Spleen (tissue), 11 donors: ENCODE data around the gene DUSP22. TPM values are rescaled to one million over a fixed set of nuclear protein-coding genes. Genes with fewer than 3 reads are reported as not detected.

Source experiments
- DNase-seq: peaks from one replicate; pipeline ENCODE4 v3.0.0-alpha.2; 2020
- H3K27ac ChIP-seq, 8 donors: fragments of 200-600 bp; sonication (generic) in 7 of 8; 1 replicate in 4 of 8; 2 replicates in 4 of 8; pipeline versions ENCODE4 v1.5.0 to v1.8.0; 2016 to 2021; ENCODE audit warnings: inconsistent platforms in 4 of 8, mild to moderate bottlenecking in 4 of 8, moderate library complexity in 1 of 8
- H3K27me3 ChIP-seq, 7 donors: fragments of 200-600 bp; sonication (generic) in 6 of 7; replicated peaks in 1 of 7; 1 replicate in 4 of 7; 2 replicates in 3 of 7; pipeline versions ENCODE4 v1.5.0 to v1.8.0; 2016 to 2021; ENCODE audit warnings: inconsistent platforms in 3 of 7, mild to moderate bottlenecking in 1 of 7
- H3K36me3 ChIP-seq, 6 donors: fragments of 200-600 bp; sonication (generic) in 5 of 6; 1 replicate in 4 of 6; 2 replicates in 2 of 6; pipeline versions ENCODE4 v1.5.0 to v1.8.0; 2016 to 2021; ENCODE audit warnings: inconsistent platforms in 2 of 6
- H3K4me1 ChIP-seq, 6 donors: fragments of 200-600 bp; sonication (generic) in 5 of 6; 1 replicate in 3 of 6; 2 replicates in 3 of 6; pipeline versions ENCODE4 v1.5.0 to v1.8.0; 2016 to 2021; ENCODE audit warnings: inconsistent platforms in 3 of 6
- H3K4me3 ChIP-seq, 8 donors: fragments of 200-600 bp; sonication (generic) in 7 of 8; 1 replicate in 4 of 8; 2 replicates in 4 of 8; pipeline versions ENCODE4 v1.5.0 to v1.8.0; 2016 to 2021; ENCODE audit warnings: inconsistent platforms in 4 of 8, mild to moderate bottlenecking in 4 of 8, moderate library complexity in 2 of 8
- H3K9me3 ChIP-seq, 8 donors: fragments of 200-600 bp; sonication (generic) in 7 of 8; 1 replicate in 4 of 8; 2 replicates in 4 of 8; pipeline versions ENCODE4 v1.5.0 to v1.8.0; 2016 to 2021; ENCODE audit warnings: inconsistent platforms in 4 of 8
- POLR2A ChIP-seq, 3 donors: fragments of 450-650 bp; IDR thresholded peaks; one replicate each; pipeline ENCODE4 v1.5.1; 2017; ENCODE audit warnings: antibody characterized with exemption in 3 of 3, mild to moderate bottlenecking in 1 of 3
- POLR2AphosphoS5 ChIP-seq, 3 donors: sonication (generic); formaldehyde crosslinking; IDR thresholded peaks; one replicate each; pipeline ENCODE4 v1.5.1; 2017; ENCODE audit warnings: antibody characterized with exemption in 3 of 3
- WGBS, 5 donors: extraction: QIAGEN DNeasy Blood & Tissue Kit in 3 of 5; methylation state at CpG; one replicate each; pipeline versions ENCODE4 v1.1.5 to v1.1.7; 2013 to 2018; 5-methylcytosine and 5-hydroxymethylcytosine counted together
- intact Hi-C: fragments of 100-400 bp; cut with DNase I; formaldehyde crosslinking; loops from one replicate; pipeline ENCODE4 v1.15.0; 2023; ENCODE audit warnings: low total_unique reads
- polyA plus RNA-seq, 3 donors: library from polyadenylated mRNA; stranded (reverse); fragments of 200-250 nt; gene quantifications; one replicate each; pipeline ENCODE4 v1.2.1, GENCODE V29; 2013
- total RNA-seq, 7 donors: library from RNA; depleted of rRNA in 3 of 7; stranded (reverse); fragments of >200 nt in 3 of 7; fragmentation: NEBNext Ultra II Directional in 4 of 7; extraction: Animal tissue kit (Norgen Biotek cat#: 25700) in 4 of 7; gene quantifications; one replicate each; pipeline versions ENCODE4 v1.1.0 to v1.2.1, GENCODE V29; 2016 to 2021
- TF ChIP-seq, protein P1 (sequence below), 11 experiments: fragments of 200-600 bp in 7 of 11; fragments of 450-650 bp in 4 of 11; sonication (generic) in 4 of 11; IDR thresholded peaks in 8 of 11; conservative IDR thresholded peaks in 3 of 11; 1 replicate in 7 of 11; 2 replicates in 4 of 11; pipeline versions ENCODE4 v1.4.0 to v1.8.0; 2016 to 2021; ENCODE audit warnings: antibody characterized with exemption in 11 of 11, inconsistent platforms in 4 of 11, mild to moderate bottlenecking in 1 of 11
- donor health status: healthy with polysubstance abuse.
- donor health status: DM: no; HTN: no; CAD: no; lungs with moderate emphysema.
- donor health status: DM: no; HTN: no; CAD: no.
- donor health status: Bipolar disorder and iron deficiency.
- donor health status: healthy.
- donor health status: DM: no; HTN: no; CAD: no.
- donor health status: DM: yes; HTN: yes; CAD: no.

DUSP22 gene
- total and polyA plus RNA-seq, 10 donors, result 41.2 to 120 (median 69.4) TPM

DNA sequence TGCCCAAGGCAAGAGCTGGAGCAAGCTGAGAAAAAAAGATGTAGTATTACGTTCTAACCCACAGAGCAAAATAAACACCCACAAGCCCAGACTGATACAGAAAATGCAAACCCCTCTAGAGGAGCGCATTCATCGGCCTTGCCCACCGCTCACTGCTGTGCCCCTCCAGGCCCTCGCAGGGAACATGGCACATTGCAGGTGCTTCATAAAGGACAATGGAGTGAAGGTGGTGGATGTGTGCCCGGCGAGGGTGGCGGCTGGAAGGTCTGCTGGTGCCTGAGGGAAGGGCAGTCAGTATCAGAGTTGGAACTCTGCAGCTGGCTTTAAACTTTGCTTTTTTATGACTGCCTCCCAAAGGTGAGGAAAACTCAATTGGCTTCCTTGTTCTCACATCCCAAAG lies 80.7 kb downstream of the DUSP22 start:
- Histone ChIP-seq H3K36me3 (no peaks in the 10 kb centered on the region), H3K4me3 (peak overlapping the region in 1 of 8 donors; percentile 36), H3K27me3 (peaks cover 0 to 43% (median 14%) of the 10 kb centered on the region in 7 donors), H3K4me1 (peaks cover 0 to 26% (median 10%) of the 10 kb centered on the region in 6 donors), H3K27ac (no peak overlapping the region), H3K9me3 (peaks cover 0 to 4% (median 0%) of the 10 kb centered on the region in 8 donors)
- WGBS, 5 donors, result 82 to 87% (median 85%) methylated on average over 8 of the region's 8 CpGs
- TF ChIP-seq POLR2A (IDR thresholded peaks at IDR 0.05) (no peak), POLR2AphosphoS5 (IDR thresholded peaks at IDR 0.05) (no peak)
- TF ChIP-seq, protein P1, sequence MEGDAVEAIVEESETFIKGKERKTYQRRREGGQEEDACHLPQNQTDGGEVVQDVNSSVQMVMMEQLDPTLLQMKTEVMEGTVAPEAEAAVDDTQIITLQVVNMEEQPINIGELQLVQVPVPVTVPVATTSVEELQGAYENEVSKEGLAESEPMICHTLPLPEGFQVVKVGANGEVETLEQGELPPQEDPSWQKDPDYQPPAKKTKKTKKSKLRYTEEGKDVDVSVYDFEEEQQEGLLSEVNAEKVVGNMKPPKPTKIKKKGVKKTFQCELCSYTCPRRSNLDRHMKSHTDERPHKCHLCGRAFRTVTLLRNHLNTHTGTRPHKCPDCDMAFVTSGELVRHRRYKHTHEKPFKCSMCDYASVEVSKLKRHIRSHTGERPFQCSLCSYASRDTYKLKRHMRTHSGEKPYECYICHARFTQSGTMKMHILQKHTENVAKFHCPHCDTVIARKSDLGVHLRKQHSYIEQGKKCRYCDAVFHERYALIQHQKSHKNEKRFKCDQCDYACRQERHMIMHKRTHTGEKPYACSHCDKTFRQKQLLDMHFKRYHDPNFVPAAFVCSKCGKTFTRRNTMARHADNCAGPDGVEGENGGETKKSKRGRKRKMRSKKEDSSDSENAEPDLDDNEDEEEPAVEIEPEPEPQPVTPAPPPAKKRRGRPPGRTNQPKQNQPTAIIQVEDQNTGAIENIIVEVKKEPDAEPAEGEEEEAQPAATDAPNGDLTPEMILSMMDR (IDR thresholded peaks at IDR 0.05 in 8 of 11, conservative IDR thresholded peaks at IDR 0.05 in 3 of 11), result no peak
- intact Hi-C loops, result no loop called here
- DNase-seq, result peak; percentile 77

DNA sequence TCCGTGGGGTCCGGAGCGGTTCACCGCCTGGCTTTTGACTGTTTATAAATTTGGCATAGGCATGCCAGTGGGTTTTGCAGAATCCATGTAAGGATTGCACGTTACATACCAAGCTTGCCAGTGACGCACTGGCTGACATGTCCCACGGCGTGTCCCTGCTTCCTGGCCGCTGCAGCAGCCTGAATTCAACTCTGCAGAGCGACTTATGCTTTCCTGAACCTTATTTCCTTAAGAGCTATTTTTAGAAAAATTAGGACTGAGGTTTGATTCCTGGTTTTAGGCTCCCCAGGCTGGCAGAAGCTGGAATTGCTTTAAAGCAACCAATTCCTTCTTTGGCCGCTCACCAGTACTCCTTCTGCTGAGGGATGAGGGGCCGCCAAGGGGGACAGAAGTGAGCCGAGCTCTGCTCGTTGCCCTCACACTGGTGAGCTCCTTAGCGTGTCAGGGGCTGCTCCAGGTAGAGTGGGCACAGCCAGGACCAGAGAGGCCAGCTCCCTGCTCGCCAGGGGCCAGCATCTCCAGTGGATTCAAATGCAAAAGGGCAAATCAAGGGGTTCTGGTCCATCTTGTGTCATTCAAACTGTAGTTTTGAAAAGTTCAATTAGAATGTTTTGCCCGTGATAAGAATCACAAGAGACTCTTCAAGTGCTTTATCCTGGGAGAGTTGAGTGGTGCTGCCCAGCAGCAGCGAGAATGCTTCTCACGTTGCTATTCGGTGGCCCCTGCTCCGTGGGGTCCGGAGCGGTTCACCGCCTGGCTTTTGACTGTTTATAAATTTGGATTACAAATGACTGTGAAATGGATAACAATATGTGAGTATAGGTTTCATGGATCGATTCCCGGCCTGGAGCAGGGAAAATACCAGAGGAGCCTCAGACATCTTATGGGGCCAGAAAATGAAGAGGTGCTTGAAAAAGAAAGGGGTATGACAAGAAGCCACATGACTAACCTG lies 81.8 kb downstream of the DUSP22 start:
- peak; percentile 76 for DNase-seq
- no peaks in the 10 kb centered on the region for H3K36me3 ChIP-seq
- TF ChIP-seq POLR2A (IDR thresholded peaks at IDR 0.05) (no peak), POLR2AphosphoS5 (IDR thresholded peaks at IDR 0.05) (no peak)
- TF ChIP-seq, protein P1 (IDR thresholded peaks at IDR 0.05 in 8 of 11, conservative IDR thresholded peaks at IDR 0.05 in 3 of 11), result no peak
- peaks cover 5 to 36% (median 19%) of the 10 kb centered on the region in 6 donors for H3K4me1 ChIP-seq
- peaks cover 0 to 43% (median 14%) of the 10 kb centered on the region in 7 donors for H3K27me3 ChIP-seq
- H3K4me3 ChIP-seq, result no peak overlapping the region
- intact Hi-C loops, result no loop called here
- no peak overlapping the region for H3K27ac ChIP-seq
- H3K9me3 ChIP-seq, result peaks cover 0 to 4% (median 0%) of the 10 kb centered on the region in 8 donors
- WGBS, 5 donors, result 76 to 81% (median 79%) methylated on average over 26 of the region's 26 CpGs

DNA sequence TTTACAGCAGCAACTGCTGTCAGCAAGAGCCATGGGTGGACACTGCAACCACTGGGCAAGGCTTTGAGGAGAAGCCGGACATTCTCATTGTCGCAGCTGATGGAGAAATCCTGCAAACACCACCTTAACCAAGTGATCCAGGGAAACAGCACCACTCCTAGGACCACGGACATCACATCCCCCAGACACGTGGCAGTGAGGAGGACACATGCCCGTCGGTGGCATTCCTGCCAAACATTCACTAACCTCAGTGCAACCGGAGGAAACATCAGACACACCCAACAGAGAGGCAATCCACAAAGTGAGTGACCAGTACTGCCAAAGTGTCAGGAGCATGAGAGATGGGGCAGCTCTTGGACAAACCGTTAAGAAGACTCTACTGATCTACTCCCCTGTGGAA lies 82.7 kb downstream of the DUSP22 start:
- Histone ChIP-seq H3K4me1 (peaks cover 13 to 45% (median 28%) of the 10 kb centered on the region in 6 donors), H3K4me3 (no peak overlapping the region), H3K27ac (no peak overlapping the region), H3K9me3 (peaks cover 0 to 9% (median 0%) of the 10 kb centered on the region in 8 donors), H3K27me3 (peaks cover 0 to 43% (median 14%) of the 10 kb centered on the region in 7 donors), H3K36me3 (no peaks in the 10 kb centered on the region)
- intact Hi-C loops, result no loop called here
- no peak for DNase-seq
- 83 to 88% (median 85%) methylated on average over 8 of the region's 8 CpGs for WGBS, 5 donors
- TF ChIP-seq, protein P1 (IDR thresholded peaks at IDR 0.05 in 8 of 11, conservative IDR thresholded peaks at IDR 0.05 in 3 of 11), result no peak
- no peak for TF ChIP-seq POLR2A (IDR thresholded peaks at IDR 0.05)
- TF ChIP-seq POLR2AphosphoS5 (IDR thresholded peaks at IDR 0.05), result no peak
